Thoracic aorta endothelial cell (primary cell): ENCODE results near the gene TRPM5. TPM values are rescaled to one million over a fixed set of nuclear protein-coding genes. Genes with fewer than 3 reads are reported as not detected.

Experiments used
- total RNA-seq: library from RNA; depleted of rRNA; stranded (reverse); fragments of >200 nt; gene quantifications from 2 replicates; pipeline ENCODE4 v1.2.3, GENCODE V29; 2012

The TRPM5 gene, protein sequence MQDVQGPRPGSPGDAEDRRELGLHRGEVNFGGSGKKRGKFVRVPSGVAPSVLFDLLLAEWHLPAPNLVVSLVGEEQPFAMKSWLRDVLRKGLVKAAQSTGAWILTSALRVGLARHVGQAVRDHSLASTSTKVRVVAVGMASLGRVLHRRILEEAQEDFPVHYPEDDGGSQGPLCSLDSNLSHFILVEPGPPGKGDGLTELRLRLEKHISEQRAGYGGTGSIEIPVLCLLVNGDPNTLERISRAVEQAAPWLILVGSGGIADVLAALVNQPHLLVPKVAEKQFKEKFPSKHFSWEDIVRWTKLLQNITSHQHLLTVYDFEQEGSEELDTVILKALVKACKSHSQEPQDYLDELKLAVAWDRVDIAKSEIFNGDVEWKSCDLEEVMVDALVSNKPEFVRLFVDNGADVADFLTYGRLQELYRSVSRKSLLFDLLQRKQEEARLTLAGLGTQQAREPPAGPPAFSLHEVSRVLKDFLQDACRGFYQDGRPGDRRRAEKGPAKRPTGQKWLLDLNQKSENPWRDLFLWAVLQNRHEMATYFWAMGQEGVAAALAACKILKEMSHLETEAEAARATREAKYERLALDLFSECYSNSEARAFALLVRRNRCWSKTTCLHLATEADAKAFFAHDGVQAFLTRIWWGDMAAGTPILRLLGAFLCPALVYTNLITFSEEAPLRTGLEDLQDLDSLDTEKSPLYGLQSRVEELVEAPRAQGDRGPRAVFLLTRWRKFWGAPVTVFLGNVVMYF (N-terminal part only)
- total RNA-seq: not detected in 2 replicates

DNA sequence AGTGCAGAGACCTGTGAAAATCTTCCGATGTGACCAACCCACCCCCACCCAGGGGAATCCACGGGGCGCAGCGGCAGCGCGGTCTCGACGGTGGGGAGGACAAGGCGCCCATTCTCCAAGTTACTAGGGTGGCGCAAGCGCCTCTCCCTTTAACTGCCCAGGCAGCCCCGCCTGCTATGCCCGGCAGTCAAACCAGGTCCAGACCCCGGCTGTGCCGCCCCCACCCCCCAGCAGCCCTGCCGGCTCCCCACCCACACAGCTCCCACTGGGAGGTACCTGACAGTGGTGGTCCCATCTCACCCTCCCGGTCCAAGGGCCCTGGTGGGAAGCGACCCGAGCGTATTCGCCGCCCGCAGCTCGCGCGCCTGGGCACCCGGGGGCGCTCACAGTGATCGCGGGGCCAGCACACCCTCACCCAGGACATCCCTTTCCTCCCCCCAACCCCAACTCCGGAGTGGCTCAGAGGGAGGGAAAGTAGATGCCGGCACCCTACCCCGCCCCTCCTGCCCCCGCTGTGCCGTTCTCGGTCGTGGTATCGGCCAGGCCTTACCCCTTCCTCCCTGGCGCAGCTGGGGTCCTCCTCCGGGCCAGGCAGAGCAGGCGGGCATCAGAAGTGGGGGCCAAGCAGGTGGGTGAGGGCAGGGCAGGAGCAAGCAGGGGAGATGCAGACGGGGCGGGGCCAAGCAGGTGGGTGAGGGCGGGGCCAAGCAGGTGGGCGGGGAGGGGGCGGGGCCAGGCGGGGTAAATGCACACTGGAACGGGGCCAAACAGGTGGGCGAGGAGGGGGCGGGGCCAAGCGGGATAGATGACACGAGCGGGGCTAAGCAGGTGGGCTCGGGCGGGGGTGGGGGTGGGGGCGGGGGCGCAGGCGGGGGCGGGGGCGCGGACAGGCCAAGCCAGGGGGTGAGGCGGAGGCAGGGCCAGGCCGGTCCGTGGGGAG lies at the start of gene TRPM5:
TRPM5 (minus strand) TSS at position 634 of the 940 bp plus-strand sequence. CDS start 21,478 bp downstream, outside the sequence.

DNA sequence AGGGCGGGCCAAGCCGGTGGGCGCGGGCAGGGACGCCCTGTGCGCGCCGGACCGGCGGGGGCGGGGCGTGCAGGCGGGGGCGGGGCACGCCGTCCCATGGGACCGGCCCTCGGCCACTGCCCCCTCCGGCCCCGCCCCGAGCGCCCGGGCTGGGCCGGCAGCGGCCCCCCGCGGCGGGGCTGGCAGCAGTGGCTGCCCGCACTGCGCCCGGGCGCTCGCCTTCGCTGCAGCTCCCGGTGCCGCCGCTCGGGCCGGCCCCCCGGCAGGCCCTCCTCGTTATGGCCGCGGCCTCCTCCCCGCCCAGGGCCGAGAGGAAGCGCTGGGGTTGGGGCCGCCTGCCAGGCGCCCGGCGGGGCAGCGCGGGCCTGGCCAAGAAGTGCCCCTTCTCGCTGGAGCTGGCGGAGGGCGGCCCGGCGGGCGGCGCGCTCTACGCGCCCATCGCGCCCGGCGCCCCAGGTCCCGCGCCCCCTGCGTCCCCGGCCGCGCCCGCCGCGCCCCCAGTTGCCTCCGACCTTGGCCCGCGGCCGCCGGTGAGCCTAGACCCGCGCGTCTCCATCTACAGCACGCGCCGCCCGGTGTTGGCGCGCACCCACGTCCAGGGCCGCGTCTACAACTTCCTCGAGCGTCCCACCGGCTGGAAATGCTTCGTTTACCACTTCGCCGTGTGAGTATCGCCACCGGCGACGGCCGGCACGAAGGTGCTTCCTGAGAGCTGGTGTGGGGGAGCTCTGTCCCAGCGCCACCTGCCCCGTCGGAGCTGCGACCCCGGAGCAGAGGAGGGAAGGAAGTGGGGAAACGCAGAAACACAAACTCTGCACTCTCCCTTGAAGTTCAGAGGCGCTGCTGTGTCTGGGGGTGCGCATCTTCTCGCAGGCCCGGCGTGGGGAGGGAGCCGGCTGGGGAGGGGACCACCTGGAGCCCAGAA lies 769 bp upstream of the TRPM5 start, which contains the start of gene KCNQ1:
KCNQ1 (plus strand) TSS at position 188 of the 925 bp plus-strand sequence; CDS start at position 279, 91 bp downstream.

DNA sequence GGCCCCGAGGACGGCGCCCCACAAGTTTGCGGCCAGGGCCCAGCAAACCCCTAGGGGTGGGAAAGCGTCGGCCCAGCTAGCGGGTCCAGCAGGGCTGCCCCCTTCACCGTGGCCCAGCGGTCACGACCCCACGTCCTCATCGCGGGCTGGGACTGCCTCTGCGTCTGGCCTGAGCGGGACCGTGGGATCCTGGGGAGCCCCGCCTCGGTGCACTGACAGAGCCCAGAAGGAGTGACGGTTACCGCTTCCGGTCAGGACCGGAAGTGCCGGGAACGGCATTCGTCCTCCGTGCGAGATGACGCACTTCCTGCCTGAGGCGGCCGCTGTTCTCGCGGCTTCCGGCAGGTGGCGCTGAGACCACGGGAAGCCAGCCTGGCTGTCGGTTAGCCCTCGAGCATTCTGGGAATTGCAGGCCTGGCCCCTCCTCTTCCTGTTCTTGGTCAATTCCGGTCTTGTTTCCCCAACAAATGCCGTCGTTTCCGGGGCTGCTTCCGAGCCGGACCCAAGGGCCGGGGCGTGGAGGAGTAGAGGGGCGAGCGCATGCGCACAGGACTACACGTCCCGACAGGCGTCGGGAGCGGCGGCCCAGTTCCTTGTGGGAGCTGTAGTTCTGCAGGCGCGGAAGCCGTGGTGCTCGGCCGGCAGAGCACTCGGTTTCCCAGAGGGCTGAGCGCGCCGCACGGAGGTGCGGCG lies 44.1 kb downstream of the TRPM5 start, which contains the start of gene TSSC4:
TSSC4 (plus strand) TSS at position 682 of the 693 bp plus-strand sequence. CDS start 1,884 bp downstream, outside the sequence.

Other genes with a start within 250 kb of the TRPM5 start
- gene ASCL2, start 173.9 kb downstream of the TRPM5 start, total RNA-seq: not detected in 2 replicates
- gene C11orf21, start 142.6 kb downstream of the TRPM5 start, total RNA-seq: not detected in 2 replicates
- not detected in 2 replicates for gene TSPAN32, start 142.5 kb downstream of the TRPM5 start, total RNA-seq
- 157 and 189 TPM in 2 replicates for gene CD81, start 67.2 kb downstream of the TRPM5 start, total RNA-seq
- gene TSSC4, start 43.8 kb downstream of the TRPM5 start, total RNA-seq: 28.5 and 34.7 TPM in 2 replicates
- under 0.01 and 0.14 TPM in 2 replicates for gene KCNQ1, start 494 bp upstream of the TRPM5 start, total RNA-seq